ENCODE results near the gene ZNHIT2.
A peak's percentile ranks its signal among the peaks of the same experiment; 100 is the strongest.

The ZNHIT2 gene

GRCh38 chr11:65078786-65079342 lies 38.6 kb downstream of the ZNHIT2 start:
- TF ChIP-seq CTCF (IDR thresholded peaks at IDR 0.05; ENCODE audit: insufficient read depth, low read length, missing control alignments): no peak
- CTCF ChIA-PET: interaction anchor here (1.0 to 1.5 kb wide), 3 partner anchors 24 to 65 kb away, joined by 3 to 5 read pairs (median 5); partner anchors contain the start of gene ARL2
- no peak for DNase-seq (ENCODE audit: low read depth, low spot score)
- POLR2A ChIA-PET: no interaction called here
- H3K4me3 ChIP-seq (ENCODE audit: low read depth, low read length): no peak overlapping the region

GRCh38 chr11:65078151-65078550 lies 39.4 kb downstream of the ZNHIT2 start:
- peak; percentile 54 for TF ChIP-seq CTCF (IDR thresholded peaks at IDR 0.05; ENCODE audit: insufficient read depth, low read length, missing control alignments)
- POLR2A ChIA-PET: no interaction called here
- H3K4me3 ChIP-seq (ENCODE audit: low read depth, low read length): no peak overlapping the region
- DNase-seq (ENCODE audit: low read depth, low spot score): no peak
- CTCF ChIA-PET: interaction anchor here (1.5 to 1.6 kb wide), 2 partner anchors 21 to 64 kb away, joined by 3 to 5 read pairs; partner anchors contain the start of gene ARL2

GRCh38 chr11:65077451-65077850 lies 40.0 kb downstream of the ZNHIT2 start:
- no peak for DNase-seq (ENCODE audit: low read depth, low spot score)
- POLR2A ChIA-PET: no interaction called here
- CTCF ChIA-PET: interaction anchor here (0.8 to 2.0 kb wide), 4 partner anchors 14 to 63 kb away, joined by 3 to 5 read pairs (median 4); partner anchors contain the start of gene ARL2
- no peak overlapping the region for H3K4me3 ChIP-seq (ENCODE audit: low read depth, low read length)
- TF ChIP-seq CTCF (IDR thresholded peaks at IDR 0.05; ENCODE audit: insufficient read depth, low read length, missing control alignments): no peak

GRCh38 chr11:65072631-65072966 lies 44.9 kb downstream of the ZNHIT2 start:
- no peak for TF ChIP-seq CTCF (IDR thresholded peaks at IDR 0.05; ENCODE audit: insufficient read depth, low read length, missing control alignments)
- ChIA-PET CTCF (no interaction called here), POLR2A (no interaction called here)

GRCh38 chr11:65071907-65072630 lies 45.4 kb downstream of the ZNHIT2 start:
- CTCF ChIA-PET: no interaction called here
- DNase-seq (ENCODE audit: low read depth, low spot score): no peak
- POLR2A ChIA-PET: no interaction called here

More at GRCh38 chr11:65072631-65072966, 44.9 kb downstream of the ZNHIT2 start:
- DNase-seq (ENCODE audit: low read depth, low spot score): no peak
- H3K4me3 ChIP-seq (ENCODE audit: low read depth, low read length): no peak overlapping the region

More at GRCh38 chr11:65071907-65072630, 45.4 kb downstream of the ZNHIT2 start:
- H3K4me3 ChIP-seq (ENCODE audit: low read depth, low read length): no peak overlapping the region
- no peak for TF ChIP-seq CTCF (IDR thresholded peaks at IDR 0.05; ENCODE audit: insufficient read depth, low read length, missing control alignments)

All from AG04449 (cell line).